ENCODE measurements around the gene CLIC1. TPM values are rescaled to one million over a fixed set of nuclear protein-coding genes. Genes with fewer than 3 reads are reported as not detected.

Gene CLIC1
- total RNA-seq, 2 donors from 2014 or later: 68.9 to 92.9 TPM

DNA sequence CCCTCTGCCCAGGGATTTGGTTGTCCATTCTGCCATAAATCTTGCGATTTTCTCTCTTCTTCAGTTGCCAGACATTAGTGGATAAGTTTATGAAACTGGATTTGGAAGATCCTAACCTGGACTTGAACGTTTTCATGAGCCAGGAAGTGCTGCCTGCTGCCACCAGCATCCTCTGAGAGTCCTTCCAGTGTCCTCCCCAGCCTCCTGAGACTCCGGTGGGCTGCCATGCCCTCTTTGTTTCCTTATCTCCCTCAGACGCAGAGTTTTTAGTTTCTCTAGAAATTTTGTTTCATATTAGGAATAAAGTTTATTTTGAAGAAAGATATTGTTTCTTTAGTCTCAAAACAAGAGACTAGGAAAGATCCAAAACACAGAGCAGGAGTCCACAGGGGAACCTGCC is 26.0 kb upstream of the CLIC1 start, which contains the start of gene SAPCD1:
TSS of gene SAPCD1 (plus strand) at position 301 of the 400 bp plus-strand sequence. CDS start 399 bp downstream, outside the sequence.
- 67 to 68% methylated on average over 4 of the region's 4 CpGs for WGBS, 2 donors
- Histone ChIP-seq H3K36me3 (replicated peaks in 1 of 2; ENCODE audit: insufficient read depth in 1 of 2, low read depth in 2 of 2) (no peaks in the 10 kb centered on the region), H3K27me3 (no peaks in the 10 kb centered on the region), H3K27ac (no peak within 1 kb of the TSS), H3K4me1 (peaks cover 4% of the 10 kb centered on the region), H3K4me3 (no peak within 1 kb of the TSS), H3K9me3 (no peaks in the 10 kb centered on the region)
- intact Hi-C loops (cut with DNase I): no loop called here
- no peak for TF ChIP-seq POLR2A (IDR thresholded peaks at IDR 0.05)
- TF ChIP-seq, protein P1, sequence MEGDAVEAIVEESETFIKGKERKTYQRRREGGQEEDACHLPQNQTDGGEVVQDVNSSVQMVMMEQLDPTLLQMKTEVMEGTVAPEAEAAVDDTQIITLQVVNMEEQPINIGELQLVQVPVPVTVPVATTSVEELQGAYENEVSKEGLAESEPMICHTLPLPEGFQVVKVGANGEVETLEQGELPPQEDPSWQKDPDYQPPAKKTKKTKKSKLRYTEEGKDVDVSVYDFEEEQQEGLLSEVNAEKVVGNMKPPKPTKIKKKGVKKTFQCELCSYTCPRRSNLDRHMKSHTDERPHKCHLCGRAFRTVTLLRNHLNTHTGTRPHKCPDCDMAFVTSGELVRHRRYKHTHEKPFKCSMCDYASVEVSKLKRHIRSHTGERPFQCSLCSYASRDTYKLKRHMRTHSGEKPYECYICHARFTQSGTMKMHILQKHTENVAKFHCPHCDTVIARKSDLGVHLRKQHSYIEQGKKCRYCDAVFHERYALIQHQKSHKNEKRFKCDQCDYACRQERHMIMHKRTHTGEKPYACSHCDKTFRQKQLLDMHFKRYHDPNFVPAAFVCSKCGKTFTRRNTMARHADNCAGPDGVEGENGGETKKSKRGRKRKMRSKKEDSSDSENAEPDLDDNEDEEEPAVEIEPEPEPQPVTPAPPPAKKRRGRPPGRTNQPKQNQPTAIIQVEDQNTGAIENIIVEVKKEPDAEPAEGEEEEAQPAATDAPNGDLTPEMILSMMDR (IDR thresholded peaks at IDR 0.05): no peak
- no peak for ATAC-seq
- no peak for DNase-seq

- Histone ChIP-seq H3K9me3 (no peaks in the 10 kb centered on the region), H3K4me1 (peaks cover 3% of the 10 kb centered on the region), H3K36me3 (replicated peaks in 1 of 2; ENCODE audit: insufficient read depth in 1 of 2, low read depth in 2 of 2) (no peaks in the 10 kb centered on the region), H3K27ac (no peak overlapping the region), H3K27me3 (no peaks in the 10 kb centered on the region), H3K4me3 (no peak overlapping the region)
- TF ChIP-seq, protein P1 (IDR thresholded peaks at IDR 0.05): no peak
- TF ChIP-seq POLR2A (IDR thresholded peaks at IDR 0.05): no peak
- ATAC-seq (no peak), DNase-seq (no peak)
- WGBS, 2 donors: 80 to 89% methylated on average over 2 to 7 of the region's 8 CpGs
- intact Hi-C loops (cut with DNase I): no loop called here
Observed at GRCh38 chr6:31761343-31761742, 25.0 kb upstream of the CLIC1 start.

- TF ChIP-seq, protein P1 (IDR thresholded peaks at IDR 0.05): no peak
- TF ChIP-seq POLR2A (IDR thresholded peaks at IDR 0.05): no peak
- WGBS, 2 donors: 73 to 79% methylated on average over 5 of the region's 5 CpGs
- ATAC-seq (no peak), DNase-seq (no peak)
- H3K36me3 ChIP-seq (replicated peaks in 1 of 2; ENCODE audit: insufficient read depth in 1 of 2, low read depth in 2 of 2): no peaks in the 10 kb centered on the region
- H3K4me3 ChIP-seq: no peak overlapping the region
- no peaks in the 10 kb centered on the region for H3K9me3 ChIP-seq
- no peaks in the 10 kb centered on the region for H3K27me3 ChIP-seq
- no peak overlapping the region for H3K27ac ChIP-seq
- no peaks in the 10 kb centered on the region for H3K4me1 ChIP-seq
- intact Hi-C loops (cut with DNase I): no loop called here
Observed at GRCh38 chr6:31760790-31761189, 24.5 kb upstream of the CLIC1 start.

GRCh38 chr6:31758281-31758680 is 22.0 kb upstream of the CLIC1 start:
- intact Hi-C loops (cut with DNase I): no loop called here
- no peaks in the 10 kb centered on the region for H3K36me3 ChIP-seq (replicated peaks in 1 of 2; ENCODE audit: insufficient read depth in 1 of 2, low read depth in 2 of 2)
- no peak overlapping the region for H3K27ac ChIP-seq
- H3K27me3 ChIP-seq: no peaks in the 10 kb centered on the region
- 82 to 86% methylated on average over 2 of the region's 2 CpGs for WGBS, 2 donors
- ATAC-seq: no peak
- no peaks in the 10 kb centered on the region for H3K4me1 ChIP-seq
- no peak overlapping the region for H3K4me3 ChIP-seq
- TF ChIP-seq POLR2A (IDR thresholded peaks at IDR 0.05): no peak
- TF ChIP-seq, protein P1 (IDR thresholded peaks at IDR 0.05): no peak
- DNase-seq: no peak
- no peaks in the 10 kb centered on the region for H3K9me3 ChIP-seq

- Histone ChIP-seq H3K36me3 (replicated peaks in 1 of 2; ENCODE audit: insufficient read depth in 1 of 2, low read depth in 2 of 2) (no peaks in the 10 kb centered on the region), H3K27me3 (no peaks in the 10 kb centered on the region), H3K4me1 (no peaks in the 10 kb centered on the region), H3K27ac (no peak overlapping the region), H3K9me3 (no peaks in the 10 kb centered on the region), H3K4me3 (no peak overlapping the region)
- DNase-seq (no peak), ATAC-seq (no peak)
- WGBS, 2 donors: 52 to 55% methylated on average over 8 of the region's 8 CpGs
- no peak for TF ChIP-seq POLR2A (IDR thresholded peaks at IDR 0.05)
- TF ChIP-seq, protein P1 (IDR thresholded peaks at IDR 0.05): no peak
- intact Hi-C loops (cut with DNase I): no loop called here
Observed at GRCh38 chr6:31752739-31753319, 16.5 kb upstream of the CLIC1 start.
